Astrocyte (in vitro differentiated cells and primary cell): ENCODE results near the gene PSMA2. TPM values are rescaled to one million over a fixed set of nuclear protein-coding genes. Genes with fewer than 3 reads are reported as not detected.

Experiments used
- DNase-seq: peaks from one replicate; pipeline ENCODE4 v3.0.0-alpha.2; 2010; ENCODE audit warnings: low read depth
- FAIRE-seq: peaks from 2 replicates; lab custom pipeline; 2011; peaks lifted over from hg19 to GRCh38; lab: Jason Lieb, UNC
- H2AFZ ChIP-seq: 2 replicates; pipeline ENCODE4 v1.6.0; 2012; ENCODE audit warnings: low read depth, low read length, inconsistent platforms
- H3K27ac ChIP-seq: 2 replicates; pipeline ENCODE4 v1.5.1; 2011; ENCODE audit warnings: low read depth, low read length, inconsistent platforms
- H3K27me3 ChIP-seq: 2 replicates; pipeline ENCODE4 v1.6.0; 2011; ENCODE audit warnings: low read length, inconsistent platforms; ENCODE audit not compliant: insufficient read depth
- H3K36me3 ChIP-seq: 2 replicates; pipeline ENCODE4 v1.5.1; 2011; ENCODE audit warnings: low read length, inconsistent platforms; ENCODE audit not compliant: insufficient read depth
- H3K4me1 ChIP-seq: 2 replicates; pipeline ENCODE4 v1.5.1; 2011; ENCODE audit warnings: low read length, inconsistent platforms; ENCODE audit not compliant: insufficient read depth
- H3K4me2 ChIP-seq: 2 replicates; pipeline ENCODE4 v1.6.0; 2012; ENCODE audit warnings: low read length, inconsistent platforms
- H3K4me3 ChIP-seq: 2 replicates; pipeline ENCODE4 v1.5.1; 2011; ENCODE audit warnings: low read depth, mild to moderate bottlenecking, low read length, inconsistent platforms; ENCODE audit not compliant: insufficient read depth
- H3K79me2 ChIP-seq: 2 replicates; pipeline ENCODE4 v1.6.0; 2012; ENCODE audit warnings: mild to moderate bottlenecking, low read length, inconsistent platforms; ENCODE audit not compliant: insufficient read depth
- H3K9ac ChIP-seq: 2 replicates; pipeline ENCODE4 v1.6.0; 2012; ENCODE audit warnings: mild to moderate bottlenecking, low read length, inconsistent platforms
- H3K9me3 ChIP-seq: 2 replicates; pipeline ENCODE4 v1.5.1; 2012; ENCODE audit warnings: low read depth, mild to moderate bottlenecking, low read length, inconsistent platforms; ENCODE audit not compliant: insufficient read depth
- H4K20me1 ChIP-seq: 2 replicates; pipeline ENCODE4 v1.6.0; 2012; ENCODE audit warnings: low read length, inconsistent platforms; ENCODE audit not compliant: insufficient read depth
- H3K27ac Mint-ChIP-seq: one replicate; pipeline ENCODE4 v1.8.0; 2021; ENCODE audit warnings: mild to moderate bottlenecking, mixed read lengths; ENCODE audit not compliant: unreplicated experiment
- H3K27me3 Mint-ChIP-seq: one replicate; pipeline ENCODE4 v1.8.0; 2021; ENCODE audit warnings: low read depth, mixed read lengths; ENCODE audit not compliant: unreplicated experiment
- H3K36me3 Mint-ChIP-seq: one replicate; pipeline ENCODE4 v1.8.0; 2021; ENCODE audit warnings: low read depth, mixed read lengths; ENCODE audit not compliant: unreplicated experiment
- H3K4me1 Mint-ChIP-seq: one replicate; pipeline ENCODE4 v1.8.0; 2021; ENCODE audit warnings: low read depth, mixed read lengths; ENCODE audit not compliant: unreplicated experiment
- H3K4me3 Mint-ChIP-seq: one replicate; pipeline ENCODE4 v1.8.0; 2021; ENCODE audit warnings: mild to moderate bottlenecking, moderate library complexity, mixed read lengths; ENCODE audit not compliant: unreplicated experiment
- H3K9me3 Mint-ChIP-seq: one replicate; pipeline ENCODE4 v1.8.0; 2021; ENCODE audit warnings: mild to moderate bottlenecking, mixed read lengths; ENCODE audit not compliant: unreplicated experiment
- EZH2 ChIP-seq: IDR thresholded peaks from 2 replicates; pipeline ENCODE4 v1.6.1; 2012; ENCODE audit warnings: mild to moderate bottlenecking, low read length, inconsistent platforms; ENCODE audit not compliant: insufficient read depth
- total RNA-seq: library from RNA; stranded (reverse); gene quantifications from 2 replicates; pipeline ENCODE4 v1.2.1, GENCODE V29; 2021
- TF ChIP-seq, protein P1 (sequence below): IDR thresholded peaks from 2 replicates; pipeline ENCODE4 v1.5.1; 2011; ENCODE audit warnings: low read depth, mild to moderate bottlenecking, inconsistent platforms, low read length, moderate library complexity; ENCODE audit not compliant: insufficient read depth

The PSMA2 gene
- total RNA-seq, 1 donor from 2014 or later = 119 TPM

DNA sequence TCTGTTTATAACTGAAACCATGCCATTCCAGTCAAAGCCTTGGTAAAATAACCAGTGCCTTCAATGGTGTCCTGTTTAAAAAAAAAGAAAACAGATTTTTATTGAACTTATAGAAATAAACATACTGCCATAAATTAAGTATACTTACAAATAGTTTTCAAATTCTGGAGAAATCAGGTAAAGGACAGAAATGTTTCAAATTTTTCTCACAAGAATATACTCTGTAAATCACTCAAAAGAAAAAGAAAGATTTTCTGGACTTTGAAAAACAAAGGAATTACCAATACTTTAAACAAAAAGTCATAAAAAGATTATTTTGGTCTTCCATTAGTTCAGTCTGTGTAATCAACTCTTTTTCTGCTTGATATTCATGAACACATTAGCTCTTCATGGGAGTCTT, 24.1 kb upstream of the PSMA2 start:
- Histone ChIP-seq H3K4me1 (no peaks in the 10 kb centered on the region), H3K27ac (no peak overlapping the region), H3K4me2 (no peak overlapping the region), H3K36me3 (no peaks in the 10 kb centered on the region), H3K79me2 (no peaks in the 10 kb centered on the region), H4K20me1 (no peaks in the 10 kb centered on the region), H2AFZ (no peak overlapping the region), H3K27me3 (no peaks in the 10 kb centered on the region), H3K9me3 (no peaks in the 10 kb centered on the region), H3K4me3 (no peak overlapping the region), H3K9ac (no peak overlapping the region)
- H3K9me3 Mint-ChIP-seq = peaks cover 10% of the 10 kb centered on the region
- no peaks in the 10 kb centered on the region for H3K4me1 Mint-ChIP-seq
- H3K27ac Mint-ChIP-seq = no peak overlapping the region
- H3K36me3 Mint-ChIP-seq = no peaks in the 10 kb centered on the region
- H3K4me3 Mint-ChIP-seq = no peak overlapping the region
- TF ChIP-seq, protein P1, sequence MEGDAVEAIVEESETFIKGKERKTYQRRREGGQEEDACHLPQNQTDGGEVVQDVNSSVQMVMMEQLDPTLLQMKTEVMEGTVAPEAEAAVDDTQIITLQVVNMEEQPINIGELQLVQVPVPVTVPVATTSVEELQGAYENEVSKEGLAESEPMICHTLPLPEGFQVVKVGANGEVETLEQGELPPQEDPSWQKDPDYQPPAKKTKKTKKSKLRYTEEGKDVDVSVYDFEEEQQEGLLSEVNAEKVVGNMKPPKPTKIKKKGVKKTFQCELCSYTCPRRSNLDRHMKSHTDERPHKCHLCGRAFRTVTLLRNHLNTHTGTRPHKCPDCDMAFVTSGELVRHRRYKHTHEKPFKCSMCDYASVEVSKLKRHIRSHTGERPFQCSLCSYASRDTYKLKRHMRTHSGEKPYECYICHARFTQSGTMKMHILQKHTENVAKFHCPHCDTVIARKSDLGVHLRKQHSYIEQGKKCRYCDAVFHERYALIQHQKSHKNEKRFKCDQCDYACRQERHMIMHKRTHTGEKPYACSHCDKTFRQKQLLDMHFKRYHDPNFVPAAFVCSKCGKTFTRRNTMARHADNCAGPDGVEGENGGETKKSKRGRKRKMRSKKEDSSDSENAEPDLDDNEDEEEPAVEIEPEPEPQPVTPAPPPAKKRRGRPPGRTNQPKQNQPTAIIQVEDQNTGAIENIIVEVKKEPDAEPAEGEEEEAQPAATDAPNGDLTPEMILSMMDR = no peak
- no peak for TF ChIP-seq EZH2
- FAIRE-seq (no peak), DNase-seq (no peak)
- no peaks in the 10 kb centered on the region for H3K27me3 Mint-ChIP-seq

DNA sequence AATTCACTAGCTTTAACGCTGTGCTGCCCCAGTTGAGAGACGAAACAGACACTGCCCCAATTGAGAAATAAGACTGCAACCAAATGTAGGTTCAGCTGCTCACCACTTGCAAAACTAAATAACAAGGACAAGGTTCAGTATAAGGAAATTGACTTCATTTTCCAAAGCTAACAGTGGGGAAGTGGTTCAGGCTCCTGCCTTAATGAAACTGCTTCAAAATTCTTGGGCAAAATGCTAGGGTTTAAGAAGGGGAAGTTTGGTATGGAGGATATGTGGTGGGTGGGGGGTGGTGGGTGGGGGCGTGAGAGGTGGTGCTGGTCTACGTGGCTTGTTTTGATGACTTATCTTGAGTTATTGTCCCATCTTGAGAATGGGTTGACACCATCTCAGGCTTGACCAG, 22.0 kb upstream of the PSMA2 start:
- Mint-ChIP-seq H3K27me3 (no peaks in the 10 kb centered on the region), H3K27ac (no peak overlapping the region), H3K4me3 (no peak overlapping the region), H3K4me1 (no peaks in the 10 kb centered on the region), H3K36me3 (no peaks in the 10 kb centered on the region), H3K9me3 (no peaks in the 10 kb centered on the region)
- Histone ChIP-seq H4K20me1 (no peaks in the 10 kb centered on the region), H3K79me2 (no peaks in the 10 kb centered on the region), H3K36me3 (no peaks in the 10 kb centered on the region), H3K9me3 (no peaks in the 10 kb centered on the region), H3K9ac (no peak overlapping the region), H3K4me1 (no peaks in the 10 kb centered on the region), H3K27ac (no peak overlapping the region), H3K4me2 (no peak overlapping the region), H3K4me3 (no peak overlapping the region), H3K27me3 (no peaks in the 10 kb centered on the region), H2AFZ (no peak overlapping the region)
- no peak for DNase-seq
- TF ChIP-seq, protein P1 = no peak
- TF ChIP-seq EZH2 = no peak
- FAIRE-seq = no peak

DNA sequence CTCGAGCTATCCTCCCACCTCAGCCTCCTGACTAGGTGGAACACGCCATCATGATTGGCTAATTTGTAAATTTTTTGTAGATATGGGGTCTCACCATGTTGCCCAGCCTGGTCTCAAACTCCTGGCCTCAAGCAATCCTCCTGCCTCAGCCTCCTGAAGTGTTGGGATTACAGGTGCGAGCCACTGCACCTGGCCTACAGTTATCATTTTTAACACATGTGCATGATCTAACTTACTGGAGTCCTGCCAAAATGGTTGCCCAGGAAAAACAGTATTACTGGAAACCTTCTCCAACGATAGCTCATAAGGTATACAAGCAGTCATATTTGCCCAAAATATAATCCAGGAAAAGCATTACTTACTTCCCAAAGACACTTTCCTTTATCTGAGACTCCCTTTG, 20.4 kb upstream of the PSMA2 start:
- H3K36me3 Mint-ChIP-seq = no peaks in the 10 kb centered on the region
- Histone ChIP-seq H3K27me3 (no peaks in the 10 kb centered on the region), H3K4me1 (no peaks in the 10 kb centered on the region), H3K9me3 (no peaks in the 10 kb centered on the region), H3K9ac (no peak overlapping the region), H3K4me2 (no peak overlapping the region), H3K27ac (no peak overlapping the region), H3K36me3 (no peaks in the 10 kb centered on the region), H3K79me2 (no peaks in the 10 kb centered on the region), H2AFZ (no peak overlapping the region), H3K4me3 (no peak overlapping the region), H4K20me1 (no peaks in the 10 kb centered on the region)
- peaks cover 3% of the 10 kb centered on the region for H3K4me1 Mint-ChIP-seq
- H3K27ac Mint-ChIP-seq = no peak overlapping the region
- DNase-seq (no peak), FAIRE-seq (no peak)
- no peak overlapping the region for H3K4me3 Mint-ChIP-seq
- H3K27me3 Mint-ChIP-seq = no peaks in the 10 kb centered on the region
- no peaks in the 10 kb centered on the region for H3K9me3 Mint-ChIP-seq
- TF ChIP-seq EZH2 = no peak
- TF ChIP-seq, protein P1 = no peak
